Esophagus muscularis mucosa (tissue), 4 donors: ENCODE results near the gene MCF2L. TPM values are rescaled to one million over a fixed set of nuclear protein-coding genes. Genes with fewer than 3 reads are reported as not detected.

Experiments
- DNase-seq: peaks from one replicate; pipeline ENCODE4 v3.0.0-alpha.2; 2017; ENCODE audit errors: extremely low spot score
- H3K27ac ChIP-seq, 4 donors: fragments of 200-600 bp; sonication (generic); replicated peaks in 1 of 4; 1 replicate in 3 of 4; 2 replicates in 1 of 4; pipeline ENCODE4 v1.5.1; 2016 to 2019; ENCODE audit warnings: mild to moderate bottlenecking in 1 of 4
- H3K27me3 ChIP-seq, 4 donors: fragments of 200-600 bp; sonication (generic); one replicate each; pipeline versions ENCODE4 v1.5.1 to v1.6.0; 2016 to 2019
- H3K36me3 ChIP-seq, 4 donors: fragments of 200-600 bp; sonication (generic); one replicate each; pipeline ENCODE4 v1.5.1; 2016 to 2019
- H3K4me1 ChIP-seq, 4 donors: fragments of 200-600 bp; sonication (generic); one replicate each; pipeline ENCODE4 v1.5.1; 2016 to 2019
- H3K4me3 ChIP-seq, 4 donors: fragments of 200-600 bp; sonication (generic); 1 replicate in 2 of 4; 2 replicates in 2 of 4; pipeline ENCODE4 v1.5.1; 2016 to 2019; ENCODE audit warnings: mild to moderate bottlenecking in 4 of 4, moderate library complexity in 1 of 4
- H3K9me3 ChIP-seq, 4 donors: fragments of 200-600 bp; sonication (generic); 1 replicate in 3 of 4; 2 replicates in 1 of 4; pipeline ENCODE4 v1.5.1; 2016 to 2019
- EP300 ChIP-seq: sonication (generic); formaldehyde crosslinking; IDR thresholded peaks from one replicate; pipeline ENCODE4 v1.6.1; 2017; ENCODE audit warnings: antibody characterized with exemption
- POLR2A ChIP-seq: fragments of 450-650 bp; IDR thresholded peaks from one replicate; pipeline ENCODE4 v1.6.1; 2017; ENCODE audit warnings: antibody characterized with exemption, moderate library complexity, mild to moderate bottlenecking, low read depth
- POLR2AphosphoS5 ChIP-seq, 2 donors: sonication (generic); formaldehyde crosslinking; IDR thresholded peaks; one replicate each; pipeline ENCODE4 v1.6.1; 2017; ENCODE audit warnings: antibody characterized with exemption in 2 of 2
- WGBS: methylation state at CpG from one replicate; pipeline ENCODE4 v1.1.5; 2018; 5-methylcytosine and 5-hydroxymethylcytosine counted together
- intact Hi-C: fragments of 100-400 bp; cut with DNase I; formaldehyde crosslinking; loops from one replicate; pipeline ENCODE4 v1.15.1; 2023
- total RNA-seq, 4 donors: library from RNA; depleted of rRNA; stranded (reverse); fragments of >200 nt; gene quantifications; one replicate each; pipeline versions ENCODE4 v1.1.0 to v1.2.1, GENCODE V29; 2016
- TF ChIP-seq, protein P1 (sequence below), 3 experiments: fragments of 200-600 bp in 2 of 3; fragments of 450-650 bp in 1 of 3; sonication (generic) in 2 of 3; IDR thresholded peaks; one replicate each; pipeline ENCODE4 v1.5.1; 2017 to 2019; ENCODE audit warnings: antibody characterized with exemption in 3 of 3, mild to moderate bottlenecking in 2 of 3, moderate library complexity in 1 of 3

Gene MCF2L
- total RNA-seq, 4 donors from 2014 or later: 14.5 to 38.6 (median 26.7) TPM

GRCh38 chr13:113001241-113002140 lies 32.5 kb downstream of the MCF2L start:
- intact Hi-C loops: no loop called here
- peak overlapping the region in 3 of 4 donors; percentile 3 to 18 (median 14) for H3K4me3 ChIP-seq
- no peak overlapping the region for H3K27ac ChIP-seq
- H3K27me3 ChIP-seq: peaks cover 0 to 60% (median 2%) of the 10 kb centered on the region in 4 donors
- WGBS: 24% methylated on average over 13 of the region's 51 CpGs
- TF ChIP-seq EP300: no peak
- no peak for TF ChIP-seq POLR2A
- no peak for TF ChIP-seq POLR2AphosphoS5 (IDR thresholded peaks at IDR 0.05)
- TF ChIP-seq, protein P1, sequence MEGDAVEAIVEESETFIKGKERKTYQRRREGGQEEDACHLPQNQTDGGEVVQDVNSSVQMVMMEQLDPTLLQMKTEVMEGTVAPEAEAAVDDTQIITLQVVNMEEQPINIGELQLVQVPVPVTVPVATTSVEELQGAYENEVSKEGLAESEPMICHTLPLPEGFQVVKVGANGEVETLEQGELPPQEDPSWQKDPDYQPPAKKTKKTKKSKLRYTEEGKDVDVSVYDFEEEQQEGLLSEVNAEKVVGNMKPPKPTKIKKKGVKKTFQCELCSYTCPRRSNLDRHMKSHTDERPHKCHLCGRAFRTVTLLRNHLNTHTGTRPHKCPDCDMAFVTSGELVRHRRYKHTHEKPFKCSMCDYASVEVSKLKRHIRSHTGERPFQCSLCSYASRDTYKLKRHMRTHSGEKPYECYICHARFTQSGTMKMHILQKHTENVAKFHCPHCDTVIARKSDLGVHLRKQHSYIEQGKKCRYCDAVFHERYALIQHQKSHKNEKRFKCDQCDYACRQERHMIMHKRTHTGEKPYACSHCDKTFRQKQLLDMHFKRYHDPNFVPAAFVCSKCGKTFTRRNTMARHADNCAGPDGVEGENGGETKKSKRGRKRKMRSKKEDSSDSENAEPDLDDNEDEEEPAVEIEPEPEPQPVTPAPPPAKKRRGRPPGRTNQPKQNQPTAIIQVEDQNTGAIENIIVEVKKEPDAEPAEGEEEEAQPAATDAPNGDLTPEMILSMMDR (IDR thresholded peaks at IDR 0.05): no peak
- peaks cover 0 to 36% (median 0%) of the 10 kb centered on the region in 4 donors for H3K36me3 ChIP-seq
- no peak for DNase-seq
- no peaks in the 10 kb centered on the region for H3K9me3 ChIP-seq
- peaks cover 14 to 31% (median 25%) of the 10 kb centered on the region in 4 donors for H3K4me1 ChIP-seq

GRCh38 chr13:113002206-113002912 lies 33.3 kb downstream of the MCF2L start:
- WGBS: 74% methylated on average over 15 of the region's 16 CpGs
- no peak overlapping the region for H3K27ac ChIP-seq
- peaks cover 0 to 52% (median 2%) of the 10 kb centered on the region in 4 donors for H3K27me3 ChIP-seq
- TF ChIP-seq EP300: no peak
- TF ChIP-seq POLR2AphosphoS5 (IDR thresholded peaks at IDR 0.05): no peak
- no peak for TF ChIP-seq POLR2A
- TF ChIP-seq, protein P1 (IDR thresholded peaks at IDR 0.05): no peak
- peaks cover 0 to 29% (median 0%) of the 10 kb centered on the region in 4 donors for H3K36me3 ChIP-seq
- no peak for DNase-seq
- no peak overlapping the region for H3K4me3 ChIP-seq
- intact Hi-C loops: no loop called here
- H3K9me3 ChIP-seq: no peaks in the 10 kb centered on the region
- peaks cover 14 to 25% (median 23%) of the 10 kb centered on the region in 4 donors for H3K4me1 ChIP-seq

DNA sequence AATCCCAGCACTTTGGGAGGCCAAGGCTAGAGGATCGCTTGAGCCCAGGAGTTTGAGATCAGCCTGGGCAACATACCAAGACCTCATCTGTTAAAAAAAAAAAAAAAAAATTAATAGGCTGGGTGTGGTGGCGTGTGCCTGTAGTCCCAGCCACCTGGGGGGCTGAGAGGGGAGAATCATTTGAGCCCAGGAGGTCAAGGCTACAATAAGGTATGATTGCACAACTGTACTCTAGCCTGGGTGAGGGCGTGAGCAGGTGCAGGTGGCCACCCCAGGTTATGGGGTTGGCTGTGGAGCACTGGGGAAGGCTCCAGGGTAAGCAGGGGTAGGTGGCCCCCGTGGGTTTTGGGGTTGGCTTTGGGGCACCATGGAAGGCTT lies 33.9 kb downstream of the MCF2L start:
- peaks cover 0 to 48% (median 2%) of the 10 kb centered on the region in 4 donors for H3K27me3 ChIP-seq
- DNase-seq: no peak
- no peak overlapping the region for H3K4me3 ChIP-seq
- no peak overlapping the region for H3K27ac ChIP-seq
- TF ChIP-seq POLR2A: no peak
- TF ChIP-seq POLR2AphosphoS5 (IDR thresholded peaks at IDR 0.05): no peak
- TF ChIP-seq, protein P1 (IDR thresholded peaks at IDR 0.05): no peak
- TF ChIP-seq EP300: no peak
- intact Hi-C loops: no loop called here
- H3K9me3 ChIP-seq: no peaks in the 10 kb centered on the region
- WGBS: 84% methylated on average over 4 of the region's 4 CpGs
- H3K4me1 ChIP-seq: peaks cover 13 to 24% (median 20%) of the 10 kb centered on the region in 4 donors
- H3K36me3 ChIP-seq: peaks cover 0 to 26% (median 0%) of the 10 kb centered on the region in 4 donors

DNA sequence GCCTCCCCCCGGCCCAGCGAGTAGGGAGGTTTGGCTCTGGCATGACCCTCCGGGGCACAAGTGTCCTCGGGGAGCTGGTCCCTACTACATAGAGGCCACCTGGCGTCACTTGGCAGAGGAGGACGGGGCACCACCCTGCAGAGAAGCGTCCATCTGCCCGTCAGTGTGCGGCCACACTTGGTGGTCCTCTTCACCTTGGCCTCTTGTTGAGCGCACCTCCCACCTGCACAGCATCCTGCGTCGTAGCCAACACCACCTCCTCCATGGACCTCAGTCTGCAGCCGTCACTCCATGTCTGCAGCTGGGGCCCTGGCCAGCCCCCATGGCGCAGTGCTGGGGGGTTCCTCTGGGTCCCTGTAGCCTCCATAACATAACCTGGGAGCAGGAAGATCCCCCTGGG lies 35.1 kb downstream of the MCF2L start:
- intact Hi-C loops: no loop called here
- 92% methylated on average over 13 of the region's 14 CpGs for WGBS
- peaks cover 0 to 29% (median 0%) of the 10 kb centered on the region in 4 donors for H3K36me3 ChIP-seq
- H3K27ac ChIP-seq: no peak overlapping the region
- no peak overlapping the region for H3K4me3 ChIP-seq
- H3K27me3 ChIP-seq: peaks cover 0 to 36% (median 2%) of the 10 kb centered on the region in 4 donors
- no peaks in the 10 kb centered on the region for H3K9me3 ChIP-seq
- DNase-seq: no peak
- TF ChIP-seq EP300 (no peak), POLR2AphosphoS5 (IDR thresholded peaks at IDR 0.05) (no peak), POLR2A (no peak)
- TF ChIP-seq, protein P1 (IDR thresholded peaks at IDR 0.05): no peak
- H3K4me1 ChIP-seq: peaks cover 8 to 28% (median 13%) of the 10 kb centered on the region in 4 donors
